GM10266 (cell line): ENCODE results near the gene FRMPD2.
"Not testable (repeated sequence)": the region's sequence is repeated elsewhere in the genome, so short reads cannot be mapped to it uniquely, and the experiment has no call there.

Experiments
- DNase-seq: peaks from one replicate; pipeline ENCODE4 v3.0.0; 2012; ENCODE audit errors: extremely low spot score
- TF ChIP-seq, protein P1 (sequence below): IDR thresholded peaks from 2 replicates; pipeline ENCODE4 v1.5.1; 2012; ENCODE audit warnings: mild to moderate bottlenecking, low read depth; ENCODE audit not compliant: control insufficient read depth, insufficient read depth; ENCODE audit errors: missing control alignments

Gene FRMPD2

DNA sequence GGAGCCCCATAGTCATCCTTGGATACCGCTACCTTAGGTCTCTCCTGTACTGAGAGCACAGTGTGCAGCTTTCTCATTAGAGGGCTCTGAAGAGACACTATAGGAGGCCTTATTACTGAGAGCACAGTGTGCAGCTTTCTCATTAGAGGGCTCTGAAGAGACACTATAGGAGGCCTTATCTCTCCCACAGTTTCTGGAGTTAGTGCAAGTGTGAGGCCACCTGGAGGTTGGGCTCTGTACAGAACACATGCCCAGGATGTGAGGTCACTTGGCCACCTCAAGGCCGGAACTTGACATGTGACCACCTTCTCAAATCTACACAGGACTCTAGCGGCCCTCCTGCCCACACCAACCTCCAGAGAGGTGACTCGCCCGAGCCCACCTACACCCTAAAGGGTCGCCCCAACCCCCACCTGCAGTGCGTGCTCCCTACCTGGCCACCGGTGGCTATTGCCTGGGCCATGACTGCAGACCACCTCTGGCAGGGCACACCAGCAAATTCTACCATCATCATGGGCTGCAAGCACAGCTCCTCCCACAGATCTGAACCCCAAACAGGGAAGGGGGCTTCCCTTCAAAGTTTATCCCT, 24.6 kb downstream of the FRMPD2 start:
- TF ChIP-seq, protein P1, sequence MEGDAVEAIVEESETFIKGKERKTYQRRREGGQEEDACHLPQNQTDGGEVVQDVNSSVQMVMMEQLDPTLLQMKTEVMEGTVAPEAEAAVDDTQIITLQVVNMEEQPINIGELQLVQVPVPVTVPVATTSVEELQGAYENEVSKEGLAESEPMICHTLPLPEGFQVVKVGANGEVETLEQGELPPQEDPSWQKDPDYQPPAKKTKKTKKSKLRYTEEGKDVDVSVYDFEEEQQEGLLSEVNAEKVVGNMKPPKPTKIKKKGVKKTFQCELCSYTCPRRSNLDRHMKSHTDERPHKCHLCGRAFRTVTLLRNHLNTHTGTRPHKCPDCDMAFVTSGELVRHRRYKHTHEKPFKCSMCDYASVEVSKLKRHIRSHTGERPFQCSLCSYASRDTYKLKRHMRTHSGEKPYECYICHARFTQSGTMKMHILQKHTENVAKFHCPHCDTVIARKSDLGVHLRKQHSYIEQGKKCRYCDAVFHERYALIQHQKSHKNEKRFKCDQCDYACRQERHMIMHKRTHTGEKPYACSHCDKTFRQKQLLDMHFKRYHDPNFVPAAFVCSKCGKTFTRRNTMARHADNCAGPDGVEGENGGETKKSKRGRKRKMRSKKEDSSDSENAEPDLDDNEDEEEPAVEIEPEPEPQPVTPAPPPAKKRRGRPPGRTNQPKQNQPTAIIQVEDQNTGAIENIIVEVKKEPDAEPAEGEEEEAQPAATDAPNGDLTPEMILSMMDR, result no peak
- DNase-seq, result no peak

DNA sequence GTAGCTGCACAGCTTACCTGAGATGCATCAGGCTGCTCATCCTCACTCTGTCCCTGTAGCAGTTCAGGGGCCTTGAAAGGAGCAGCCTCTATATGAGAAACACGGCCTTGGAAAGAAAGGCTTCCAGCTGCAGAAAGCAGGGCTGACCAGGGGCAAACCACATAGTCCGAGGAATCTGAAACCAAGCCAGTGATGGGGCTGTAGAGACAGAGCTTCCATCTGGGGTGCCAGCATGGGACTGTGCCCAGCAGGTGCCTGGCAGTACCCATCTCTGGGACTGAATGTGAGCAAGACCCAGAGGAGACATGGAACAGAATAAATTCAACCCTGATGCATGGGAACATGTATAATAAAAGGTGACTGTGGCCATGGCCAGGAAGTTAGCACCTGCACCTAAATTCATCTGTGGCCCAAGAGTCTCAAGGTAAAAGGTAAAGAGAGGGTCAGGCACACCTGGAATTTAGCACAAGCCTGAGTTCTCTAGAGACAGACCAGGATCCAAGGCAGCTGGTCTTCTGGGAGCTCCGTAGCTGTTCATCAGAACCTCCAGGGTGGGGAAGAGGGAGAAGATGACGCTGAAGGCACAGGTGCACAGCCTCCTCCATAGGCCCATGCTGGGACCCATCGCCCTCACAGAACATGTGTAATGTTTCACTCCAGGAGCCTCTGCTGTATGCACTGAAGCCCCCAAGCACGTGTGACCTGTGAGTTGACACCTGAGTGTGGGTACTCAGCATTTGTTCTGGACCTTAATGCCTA, 25.3 kb downstream of the FRMPD2 start:
- no peak for DNase-seq
- TF ChIP-seq, protein P1, result no peak

DNA sequence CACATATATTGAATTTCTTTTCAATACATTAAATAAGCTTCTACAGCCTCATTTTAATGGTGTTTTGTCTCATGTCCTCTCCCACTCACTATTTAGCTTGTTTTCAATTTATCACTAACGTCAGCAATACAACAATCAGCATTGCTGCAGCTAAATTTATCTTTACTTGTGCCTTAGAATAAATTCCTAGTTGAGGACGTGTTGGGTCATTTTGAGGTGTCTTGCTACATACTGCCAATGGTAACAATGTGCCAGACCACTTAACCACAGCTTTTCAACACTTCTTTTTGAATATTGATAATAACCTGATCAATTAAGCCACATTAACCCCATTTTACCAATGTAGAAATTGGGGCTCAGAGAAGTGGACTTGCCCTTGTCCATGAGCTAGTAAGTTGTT, 26.0 kb downstream of the FRMPD2 start:
- no peak for DNase-seq
- TF ChIP-seq, protein P1, result no peak

DNA sequence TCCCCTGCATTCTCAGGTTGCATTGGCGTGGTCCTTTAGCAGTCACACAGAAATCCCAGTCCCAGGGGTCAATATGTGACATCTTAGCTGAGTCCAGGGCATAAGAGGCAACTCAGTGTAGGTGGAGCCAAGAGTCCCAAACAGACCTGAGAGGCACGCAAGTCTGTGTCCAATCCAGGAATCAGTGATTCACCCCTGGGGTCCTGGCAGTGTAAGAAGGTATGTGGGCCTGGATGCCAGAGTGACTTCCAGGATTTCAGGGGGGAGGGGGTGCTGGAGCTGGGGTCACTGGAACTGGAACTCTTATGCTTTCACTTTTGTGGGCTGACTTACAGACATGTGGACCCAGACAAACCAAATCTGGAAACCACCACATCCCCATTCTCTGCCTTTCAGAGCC, 26.8 kb downstream of the FRMPD2 start:
- no peak for DNase-seq
- TF ChIP-seq, protein P1, result no peak

DNA sequence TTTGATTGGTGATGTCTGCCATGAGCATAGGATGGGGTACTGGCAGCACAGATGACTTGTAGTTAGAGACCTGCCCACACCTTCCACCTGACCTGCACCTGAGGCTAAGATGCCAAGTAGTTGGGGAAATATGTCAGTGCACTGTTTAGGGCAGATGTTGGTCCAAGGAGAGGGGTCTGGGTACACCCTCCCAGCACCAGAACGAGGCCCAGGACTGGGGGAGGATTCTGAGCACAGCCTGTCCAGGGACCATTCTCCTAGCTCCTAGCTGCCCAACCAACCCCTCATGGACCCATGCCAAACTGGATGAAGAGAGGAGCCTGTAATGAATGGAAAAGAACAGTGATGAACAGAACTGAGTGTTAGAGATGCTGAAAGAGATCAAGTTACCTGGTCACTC, 28.0 kb downstream of the FRMPD2 start:
- TF ChIP-seq, protein P1, result no peak
- DNase-seq, result no peak

DNA sequence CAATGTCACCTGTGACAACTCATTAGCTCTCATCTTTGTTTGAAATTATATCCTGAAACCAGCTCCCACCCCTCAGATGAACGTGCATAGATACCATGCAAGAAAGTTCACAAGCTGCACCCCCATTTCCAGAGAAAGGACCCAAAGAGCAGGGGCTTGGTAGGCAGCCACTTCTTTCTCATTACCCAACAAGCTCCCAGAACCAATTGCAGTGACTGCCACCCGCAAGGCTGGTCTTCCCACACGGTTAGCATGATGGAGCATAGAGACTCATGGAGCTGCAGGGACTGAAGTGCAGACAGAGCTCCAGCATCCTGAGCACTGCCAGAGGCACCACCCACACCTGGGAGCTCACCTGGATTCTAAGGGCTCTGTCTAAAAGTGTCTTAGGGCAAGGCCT, 28.5 kb downstream of the FRMPD2 start:
- DNase-seq, result no peak
- TF ChIP-seq, protein P1, result no peak

DNA sequence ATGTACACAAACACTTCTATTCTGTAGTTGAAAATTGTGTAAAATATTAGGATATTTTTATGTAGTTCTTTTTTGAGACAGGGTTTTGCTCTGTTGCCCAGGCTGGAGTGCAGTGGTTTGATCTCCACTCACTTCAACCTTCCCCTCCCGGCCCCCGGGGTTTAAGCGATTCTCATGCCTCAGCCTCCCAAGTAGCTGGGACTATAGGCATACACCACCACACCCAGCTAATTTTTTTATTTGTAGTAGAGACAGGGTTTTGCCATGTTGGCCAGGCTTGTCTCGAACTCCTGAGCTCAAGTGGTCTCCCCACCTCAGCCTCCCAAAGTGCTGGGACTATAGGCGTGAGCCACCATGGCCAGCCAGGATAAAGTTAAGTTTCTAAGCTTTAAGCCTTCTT, 30.6 kb downstream of the FRMPD2 start:
- not testable (repeated sequence) for DNase-seq
